DMS153 treated with DMSO at 0.1 percent for 48 hours (cell line): ENCODE data around the gene BBC3.

Experiments used
- DNase-seq: peaks from one replicate; lab custom pipeline; 2025; ENCODE audit not compliant: unreplicated experiment; lab: John Stamatoyannopoulos, UW

BBC3 gene

DNA sequence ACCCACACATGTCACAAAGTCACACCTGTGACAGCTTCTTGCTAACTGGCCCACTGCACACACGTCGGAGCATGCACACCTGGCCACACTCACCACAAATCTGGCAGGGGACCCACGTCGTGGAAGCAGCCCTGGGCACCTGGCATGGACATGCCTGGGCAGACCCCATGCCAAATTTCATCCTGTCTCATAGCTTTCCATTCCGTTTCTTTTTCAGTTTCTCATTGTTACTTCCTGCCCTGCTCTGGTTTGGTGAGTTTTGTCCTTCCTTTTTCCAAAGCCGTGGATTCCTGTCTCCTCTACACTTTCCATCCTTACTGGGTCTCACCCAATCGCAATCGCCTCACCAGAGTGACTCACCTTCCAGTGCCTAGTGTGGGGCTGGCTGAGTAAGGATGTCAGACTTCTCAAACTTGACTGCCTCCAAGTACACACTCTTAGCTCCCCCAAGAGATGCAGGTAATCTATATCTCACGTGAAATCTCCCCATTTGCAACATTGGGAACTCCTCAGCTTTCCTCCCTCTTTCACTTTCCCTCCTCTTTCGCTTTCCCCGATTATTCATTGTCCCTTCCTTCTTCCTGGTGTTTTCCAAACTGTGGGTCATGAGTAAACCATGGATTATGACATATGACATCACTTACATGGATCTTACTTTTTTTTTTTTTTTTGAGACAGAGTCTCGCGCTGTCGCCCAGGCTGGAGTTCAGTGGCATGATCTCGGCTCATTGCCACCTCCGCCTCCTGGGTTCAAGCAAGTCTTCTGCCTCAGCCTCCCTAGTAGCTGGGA, 1.6 kb upstream of the BBC3 start:
- DNase-seq = no peak

DNA sequence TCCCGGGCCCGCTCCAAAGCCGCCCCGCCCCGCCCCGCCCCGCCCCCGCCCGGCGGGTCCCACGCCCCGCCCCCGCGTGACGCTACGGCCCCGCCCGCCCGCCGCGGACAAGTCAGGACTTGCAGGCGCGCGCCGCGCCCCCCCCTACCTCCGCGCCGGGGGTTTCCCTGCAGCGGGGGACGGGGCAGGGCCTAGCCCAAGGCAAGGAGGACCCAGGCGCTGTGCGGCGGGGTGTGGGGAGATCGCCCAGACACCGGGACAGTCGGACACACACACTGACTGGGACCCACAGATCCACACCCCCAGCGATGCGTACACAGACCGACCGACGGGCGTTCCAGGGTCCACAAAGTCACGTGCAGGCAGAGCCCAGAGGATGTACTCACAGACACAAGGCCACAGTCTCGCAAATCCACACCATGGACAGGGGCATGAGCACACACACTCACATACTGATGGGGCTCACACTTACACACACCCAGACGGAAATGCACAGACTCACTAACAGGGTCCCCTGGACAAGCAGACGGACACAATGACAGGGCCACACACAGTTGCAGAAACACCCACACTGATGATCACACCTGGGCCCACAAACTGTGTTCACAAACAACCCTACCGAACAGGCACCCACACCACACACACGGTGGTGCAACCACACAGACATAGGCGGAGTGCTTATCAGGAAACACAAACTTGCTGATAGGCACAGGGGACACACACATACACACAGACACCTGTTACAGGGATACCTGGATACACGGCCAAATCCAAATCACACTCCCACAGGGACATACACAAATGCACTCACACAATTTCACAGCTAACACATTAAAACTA, 436 bp upstream of the BBC3 start:
- DNase-seq = peak; percentile 32

DNA sequence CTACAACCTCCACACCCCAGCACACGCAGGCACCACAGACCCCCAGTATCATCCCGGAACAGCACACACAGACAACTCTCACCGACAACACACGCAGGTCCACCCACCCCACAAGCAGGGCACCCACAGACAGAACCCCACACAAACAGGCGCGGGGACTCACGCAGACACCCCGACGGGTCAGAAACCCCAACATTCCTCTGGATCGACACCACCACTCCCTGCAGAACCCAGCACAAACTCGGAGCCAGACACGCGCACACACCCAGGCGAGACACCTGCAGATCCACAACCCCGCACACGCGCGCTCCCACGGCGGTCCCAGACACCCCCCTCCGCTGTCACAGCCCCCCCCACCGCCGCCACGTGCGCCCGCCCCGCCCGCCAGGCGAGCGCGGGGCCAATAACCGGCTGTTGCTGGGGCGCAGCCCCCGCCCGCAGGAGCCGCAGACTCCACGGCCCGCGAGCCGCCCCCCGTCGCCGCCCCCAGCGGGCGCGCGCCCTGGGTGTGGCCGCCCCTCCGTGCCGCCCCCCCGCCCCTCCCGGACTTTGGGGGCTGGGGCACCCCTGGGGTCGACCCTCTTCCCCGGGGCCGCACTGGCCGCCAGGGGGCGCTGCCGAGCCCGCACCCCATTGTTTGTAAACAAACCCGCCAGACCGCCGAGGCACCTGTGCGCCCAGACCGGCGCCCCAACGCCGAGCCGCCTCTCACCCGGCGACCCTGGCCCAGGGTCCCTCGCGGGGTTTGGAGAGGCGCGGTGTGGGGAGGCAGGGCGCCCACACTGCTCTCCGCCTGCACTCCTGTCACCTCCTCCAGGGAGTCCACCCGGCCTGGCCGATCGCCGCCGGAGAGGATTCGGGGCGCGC, 712 bp downstream of the BBC3 start:
- no peak for DNase-seq

DNA sequence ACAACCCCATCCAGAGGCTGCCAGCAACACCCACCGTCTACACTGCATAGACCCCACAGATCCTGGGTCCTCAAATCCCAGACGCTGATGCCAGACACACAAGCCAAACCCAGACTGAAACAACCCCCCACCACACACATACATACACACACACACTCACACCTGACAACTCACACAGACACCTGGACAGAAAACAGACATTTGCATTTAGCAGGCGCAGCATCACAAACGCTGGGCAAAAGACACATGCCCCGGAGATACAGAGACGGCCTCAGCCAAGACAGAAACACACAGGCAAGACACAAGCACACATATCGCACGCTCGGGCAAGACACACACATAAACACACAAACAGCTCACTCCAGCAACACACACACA, 1.3 kb downstream of the BBC3 start:
- DNase-seq = no peak

DNA sequence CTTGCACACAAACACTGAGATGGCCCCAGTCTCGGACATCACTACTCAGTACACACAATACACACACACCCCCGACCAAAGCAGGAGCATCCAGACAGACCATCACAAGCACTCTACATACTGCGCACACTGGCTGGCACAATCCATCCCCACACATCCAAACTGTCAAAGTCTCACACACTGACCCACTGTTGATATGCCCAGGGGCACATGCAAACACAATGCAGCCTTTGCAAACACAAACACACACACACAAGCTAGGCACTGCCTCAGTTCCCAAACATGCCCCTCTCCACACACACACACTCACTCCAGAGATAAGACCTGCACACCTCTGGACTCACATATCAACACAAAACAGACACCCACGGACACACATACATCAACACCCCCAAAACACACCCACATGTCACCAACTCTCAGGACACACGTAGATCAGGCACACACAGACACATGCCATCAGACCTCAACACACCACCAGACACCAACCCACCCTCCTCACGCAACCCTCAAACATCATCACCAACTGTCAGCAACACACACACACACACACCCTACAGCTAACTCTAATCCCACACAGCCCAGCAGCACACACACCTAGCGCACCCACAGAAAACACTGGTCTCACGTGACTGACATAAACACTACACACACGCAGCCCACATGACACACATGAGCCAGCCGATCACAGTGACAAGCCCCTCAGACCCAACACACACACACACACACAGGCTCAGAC, 1.9 kb downstream of the BBC3 start:
- DNase-seq = no peak

DNA sequence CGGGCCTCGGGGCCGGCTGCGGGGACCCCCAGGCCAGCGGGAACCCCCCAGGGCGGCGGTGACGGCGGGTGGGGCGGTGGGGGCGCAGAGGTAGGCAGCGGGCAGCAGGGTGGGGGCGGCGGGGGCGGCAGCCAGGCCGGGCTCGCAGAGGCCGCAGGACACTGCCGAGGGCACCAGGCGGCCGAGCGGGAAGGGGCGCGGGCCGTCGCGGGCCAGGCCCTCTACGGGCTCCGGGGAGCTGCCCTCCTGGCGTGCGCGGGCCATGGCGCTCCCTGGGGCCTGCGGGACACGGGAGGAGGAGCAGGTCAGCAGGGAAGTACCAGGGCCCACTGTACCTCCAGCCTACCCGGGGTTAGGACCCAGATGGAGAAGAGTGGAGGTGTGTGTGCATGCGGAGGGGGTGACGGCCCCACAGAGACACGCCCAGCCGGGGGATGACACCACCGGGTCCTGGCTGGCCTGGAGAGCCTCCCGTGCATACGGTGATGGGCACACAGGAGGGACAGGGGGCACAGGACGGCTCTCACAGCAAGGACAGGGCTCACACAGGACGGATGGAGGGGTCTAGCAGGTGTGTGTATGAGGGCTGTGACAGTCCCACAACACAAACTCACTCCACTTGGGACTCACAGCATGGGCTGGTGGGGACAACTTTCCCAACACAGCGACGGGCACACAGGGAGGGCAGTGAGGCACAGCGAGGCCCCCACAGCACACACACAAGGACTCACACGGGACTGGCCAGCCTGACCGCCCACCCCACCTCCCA, 2.6 kb downstream of the BBC3 start:
- DNase-seq = no peak

DNA sequence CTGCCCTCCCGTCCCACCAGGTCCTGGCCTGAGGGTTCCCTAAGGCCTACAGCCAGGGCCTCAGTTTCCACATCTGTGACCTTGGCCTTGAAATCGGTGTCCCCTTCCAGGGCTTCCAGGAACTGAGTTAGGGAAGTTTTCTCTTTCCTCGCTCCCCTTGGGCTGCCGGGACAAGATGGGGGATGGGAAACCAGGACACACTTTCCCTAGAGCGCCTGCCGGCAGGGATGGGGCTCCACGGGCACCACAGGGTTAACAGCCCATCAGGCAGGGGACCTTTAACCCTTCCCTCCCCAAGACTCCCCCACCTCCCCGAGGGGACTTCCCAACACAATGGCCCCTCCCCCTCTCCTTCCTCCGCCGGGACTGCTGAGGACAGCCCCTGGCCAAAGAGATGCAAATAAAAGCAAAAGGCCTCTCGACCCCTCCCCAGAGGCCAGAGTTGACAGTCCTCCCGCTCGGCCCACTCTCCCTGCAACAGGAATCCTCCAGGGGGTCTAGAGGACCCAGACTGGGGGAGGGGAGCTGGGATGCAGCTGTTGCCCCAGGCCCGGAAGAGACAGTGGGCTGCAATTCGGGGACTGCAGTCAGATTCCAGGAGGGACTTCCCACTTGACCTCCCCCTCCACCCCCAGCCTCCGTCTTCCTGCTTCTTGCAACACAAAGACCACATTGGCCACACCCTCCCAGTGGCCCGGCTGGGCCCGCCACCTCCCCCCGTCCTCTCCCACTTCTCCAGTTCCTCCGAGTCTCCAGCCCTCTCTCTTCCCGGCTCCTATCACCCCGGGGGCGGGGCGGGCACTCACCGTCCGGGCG, 3.4 kb downstream of the BBC3 start:
- DNase-seq = peak; percentile 23

DNA sequence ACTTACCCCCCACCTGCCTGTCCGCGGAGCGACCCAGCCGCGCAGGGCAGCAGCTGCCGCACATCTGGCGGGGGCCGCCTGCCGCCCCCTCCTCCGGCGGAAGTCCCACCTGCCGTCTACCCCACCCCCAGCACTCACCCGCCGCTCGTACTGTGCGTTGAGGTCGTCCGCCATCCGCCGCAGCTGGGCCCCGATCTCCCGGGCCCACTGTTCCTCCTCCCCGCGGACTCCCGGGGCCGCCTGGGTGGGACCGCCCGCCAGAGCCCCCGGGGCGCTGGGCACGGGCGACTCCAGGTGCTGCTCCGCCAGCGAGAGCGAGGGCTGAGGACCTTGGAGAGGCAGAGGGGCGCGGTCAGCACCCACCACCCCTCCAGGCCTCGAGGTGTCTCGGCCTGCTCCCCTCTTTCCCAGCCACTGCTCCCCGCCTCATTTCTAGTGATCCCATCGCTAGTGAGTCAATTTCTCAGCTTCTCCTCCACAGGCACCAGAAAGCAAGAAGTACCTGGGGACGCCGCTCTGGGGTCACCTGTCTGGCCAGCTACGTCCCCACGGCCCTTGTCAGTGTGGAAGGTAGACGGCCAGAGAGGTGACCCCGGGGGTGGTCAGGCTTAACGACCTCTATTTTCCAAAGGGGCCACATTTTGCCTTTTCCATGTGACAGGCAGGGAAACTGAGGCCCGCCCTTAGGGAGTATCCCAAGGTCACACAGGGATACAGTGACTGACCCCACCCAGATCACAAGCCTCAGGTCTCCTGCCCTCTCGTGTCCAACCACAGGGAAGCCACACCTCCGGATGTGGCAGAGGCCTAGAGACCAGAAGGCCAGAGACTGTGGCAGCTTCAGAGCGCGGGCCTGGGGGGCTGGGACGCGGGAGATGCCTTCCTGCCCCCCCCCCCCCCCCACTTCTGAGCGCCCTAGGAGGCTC, 4.3 kb downstream of the BBC3 start:
- peak; percentile 29 for DNase-seq

DNA sequence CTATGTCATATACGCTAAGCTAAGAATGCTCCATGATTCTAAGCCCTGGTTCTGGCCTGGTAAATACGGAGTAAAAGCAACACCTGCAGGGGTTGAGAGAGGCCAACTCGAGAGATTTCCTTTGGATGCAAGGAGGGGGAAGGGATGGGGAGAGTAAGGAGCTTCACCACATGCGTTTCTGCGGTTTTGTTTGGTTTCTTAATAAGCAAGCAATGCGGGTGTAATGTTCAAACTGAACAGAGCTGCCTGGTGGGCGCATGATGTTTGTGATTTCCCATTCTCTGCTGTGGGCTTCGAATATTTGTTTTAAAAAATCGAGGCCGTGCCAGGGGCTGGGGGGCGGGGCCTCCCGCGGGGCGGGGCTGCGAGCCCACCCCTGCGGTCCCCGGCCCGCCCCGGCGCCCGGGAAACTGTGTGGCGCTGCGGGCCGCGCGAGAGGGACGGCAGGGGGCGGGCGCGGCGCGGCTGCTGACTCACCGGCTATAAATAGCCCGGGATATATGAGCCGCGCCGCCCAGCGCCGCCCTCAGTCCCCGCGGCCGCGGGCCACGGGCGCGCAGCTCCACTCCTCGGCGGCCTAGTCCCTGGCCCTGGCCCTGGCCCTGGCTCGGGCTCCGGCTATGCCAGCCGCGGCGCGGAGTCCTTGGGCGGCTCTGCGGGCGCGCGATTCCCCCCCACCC, 5.1 kb downstream of the BBC3 start:
- peak; percentile 71 for DNase-seq

DNA sequence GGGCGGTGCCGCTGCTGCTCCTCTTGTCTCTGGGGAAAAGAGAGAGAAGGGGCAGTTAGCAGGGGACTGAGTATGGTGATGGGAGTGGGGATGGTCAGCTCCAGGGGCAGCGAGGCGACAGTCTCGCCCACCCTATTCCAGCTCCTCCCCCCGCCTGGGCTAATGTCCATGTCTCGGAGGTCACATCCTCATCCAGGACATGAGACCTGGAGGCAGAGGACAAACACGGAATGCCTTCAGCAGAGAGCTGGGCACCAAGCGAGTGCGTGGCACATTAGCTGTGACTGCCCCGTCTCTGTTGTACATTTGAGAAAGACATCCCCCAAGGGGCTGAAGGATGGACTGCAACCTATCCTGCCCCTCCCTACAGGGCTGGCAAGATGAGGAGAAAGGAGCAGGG, 9.1 kb downstream of the BBC3 start:
- no peak for DNase-seq

DNA sequence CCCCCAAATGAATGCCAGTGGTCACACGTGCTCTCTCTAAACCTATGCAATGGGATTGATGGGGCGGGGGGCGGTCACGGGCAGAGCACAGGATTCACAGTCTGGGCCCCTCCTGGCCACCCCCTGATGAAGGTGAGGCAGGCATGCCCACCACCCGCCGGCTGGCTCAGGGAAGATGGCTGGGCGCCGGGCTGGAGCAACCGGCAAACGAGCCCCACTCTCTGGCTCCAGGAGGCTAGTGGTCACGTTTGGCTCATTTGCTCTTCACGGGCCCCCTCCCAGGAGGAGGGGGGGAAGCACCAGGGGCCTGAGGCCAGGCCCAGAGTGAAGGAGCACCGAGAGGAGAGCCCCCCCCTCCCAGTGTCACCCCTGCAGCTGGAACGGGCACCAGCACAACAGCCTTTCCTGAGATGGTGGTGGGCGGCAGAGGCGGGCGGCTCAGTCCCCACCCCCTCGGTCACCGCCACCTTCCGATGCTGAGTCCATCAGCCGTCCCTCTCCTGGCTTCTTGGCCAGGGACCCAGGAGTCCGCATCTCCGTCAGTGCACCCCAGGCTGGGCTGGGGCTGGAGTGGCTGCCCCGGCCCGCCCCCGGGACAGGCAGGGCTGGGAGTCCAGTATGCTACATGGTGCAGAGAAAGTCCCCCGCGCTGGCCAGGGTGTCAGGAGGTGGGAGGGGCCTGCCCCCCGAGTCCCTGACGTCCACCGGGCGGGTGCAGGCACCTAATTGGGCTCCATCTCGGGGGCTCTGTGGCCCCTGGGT, 9.7 kb downstream of the BBC3 start:
- no peak for DNase-seq

DNA sequence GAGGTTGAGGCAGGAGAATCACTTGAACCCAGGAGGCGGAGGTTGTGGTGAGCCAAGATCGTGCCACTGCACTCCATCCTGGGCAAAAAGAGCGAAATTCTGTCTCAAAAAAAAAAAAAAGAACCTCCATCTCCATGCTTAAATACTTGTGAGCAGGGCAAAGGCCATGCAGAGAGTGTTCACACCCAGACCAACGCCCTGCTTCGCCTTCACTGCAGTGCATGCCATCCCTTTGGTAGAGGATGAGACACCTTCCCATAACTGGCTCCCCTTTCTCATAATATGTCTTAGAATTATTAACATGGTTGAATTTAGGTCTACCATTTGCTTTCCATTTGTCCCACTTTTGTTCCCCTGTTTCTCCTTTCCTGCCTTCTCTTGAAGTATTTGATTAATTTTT, 15.4 kb downstream of the BBC3 start:
- no peak for DNase-seq

DNA sequence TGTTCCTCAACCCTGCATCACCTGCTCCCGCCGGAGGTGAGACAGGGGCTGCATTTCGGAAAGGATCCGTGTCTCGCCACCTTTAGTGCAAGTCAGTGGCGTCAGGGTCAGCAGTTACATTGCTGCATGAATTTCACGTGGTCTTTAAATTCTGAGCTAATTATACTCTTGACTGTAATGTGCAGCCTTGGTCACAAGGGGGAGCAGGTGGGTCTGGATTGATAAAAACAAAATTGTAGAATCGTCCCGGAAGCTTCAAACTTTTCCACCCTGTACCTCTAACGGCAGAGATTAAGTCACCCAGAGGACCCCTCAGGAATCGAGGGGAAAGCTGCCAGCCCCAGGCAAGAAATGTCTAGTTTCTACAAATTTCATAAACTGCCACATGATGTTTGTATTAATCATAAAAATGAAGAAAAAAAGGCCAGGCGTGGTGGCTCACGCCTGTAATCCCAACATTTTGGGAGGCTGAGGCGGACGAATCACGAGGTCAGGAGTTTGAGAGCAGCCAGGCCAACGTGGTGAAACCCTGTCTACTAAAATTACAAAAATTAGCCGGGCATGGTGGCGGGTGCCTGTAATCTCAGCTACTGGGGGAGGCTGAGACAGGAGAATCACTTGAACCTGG, 20.2 kb downstream of the BBC3 start:
- peak; percentile 33 for DNase-seq

DNA sequence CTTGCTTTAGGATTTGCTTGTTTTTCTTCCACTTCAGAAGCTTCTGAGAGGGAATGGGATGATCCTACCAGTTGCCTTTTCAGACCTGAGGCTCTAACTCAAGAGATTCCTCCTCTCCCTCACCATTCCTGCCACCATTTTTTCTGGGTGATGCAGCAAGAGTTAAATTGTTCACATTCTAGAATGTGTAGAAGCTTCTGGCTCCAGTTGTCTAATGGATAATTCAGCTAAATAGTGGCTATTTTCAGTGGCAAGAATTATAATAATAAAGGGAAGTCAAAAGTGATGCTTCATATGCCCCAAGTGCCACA, 20.9 kb downstream of the BBC3 start:
- DNase-seq = no peak

DNA sequence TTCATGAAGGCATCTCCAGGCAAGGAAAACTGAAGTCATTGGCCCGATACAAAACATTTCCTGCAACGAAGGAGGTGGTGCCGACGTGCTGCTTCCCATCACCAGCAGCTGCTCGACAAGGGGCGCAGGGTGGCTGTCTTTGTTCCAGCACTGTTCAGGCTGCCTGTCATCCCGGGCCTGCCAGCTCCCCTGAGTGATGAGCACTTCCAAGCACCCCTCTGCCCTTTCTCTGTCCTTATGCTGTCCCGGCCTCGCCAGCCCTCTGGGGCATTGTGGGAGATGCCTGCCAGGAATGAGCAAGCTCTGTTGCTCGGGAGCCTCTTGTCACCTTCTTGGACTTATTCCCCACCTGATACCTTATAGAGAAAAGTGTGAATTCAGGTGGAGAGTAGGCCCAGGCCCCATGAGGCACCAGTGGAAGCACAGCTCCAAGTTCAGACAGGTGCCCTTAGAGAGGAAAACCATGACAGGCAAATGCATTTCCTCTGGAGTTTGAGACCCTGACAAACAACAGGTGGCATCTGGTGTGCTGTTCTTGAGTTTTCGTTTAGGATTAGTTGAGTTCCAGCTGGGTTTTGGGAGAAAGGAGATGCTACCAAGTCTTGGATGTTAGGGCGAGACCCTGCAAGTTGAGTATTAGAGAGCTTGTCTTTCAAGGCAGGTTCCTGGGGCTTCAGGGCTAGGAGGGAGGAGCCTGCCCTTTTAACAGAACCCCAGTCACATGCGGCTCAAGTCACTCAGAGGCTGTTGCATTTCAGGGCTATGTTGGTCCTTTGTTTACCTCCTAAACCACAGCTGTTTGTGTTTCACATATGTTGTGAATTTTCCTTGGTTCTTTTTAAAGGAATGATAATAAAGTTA, 21.4 kb downstream of the BBC3 start:
- DNase-seq = no peak

DNA sequence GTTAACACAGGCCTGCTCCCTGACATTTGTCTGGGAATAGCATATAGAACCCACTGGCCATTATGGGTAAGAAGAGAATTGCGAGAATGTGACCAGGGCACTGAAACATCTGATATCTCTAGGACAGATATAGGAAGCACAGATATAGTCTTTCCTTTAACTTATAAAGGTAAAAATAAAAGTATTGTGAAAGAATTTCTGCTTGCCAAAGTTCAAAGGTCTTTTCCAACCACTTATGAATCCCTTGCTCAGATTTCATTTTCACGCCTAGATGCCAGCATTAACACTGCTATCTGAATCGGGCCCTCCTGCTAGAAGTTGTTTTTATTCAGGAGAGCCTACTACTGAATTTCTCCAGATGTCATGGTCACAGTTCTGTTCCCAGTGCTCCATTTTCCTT, 27.7 kb downstream of the BBC3 start:
- no peak for DNase-seq
